HepG2 (cell line): ENCODE data around the gene TXNDC2.

Experiments
- AGO1 ChIP-seq: fragments of 200-400 bp; formaldehyde crosslinking; IDR thresholded peaks from 2 replicates; pipeline ENCODE4 v1.6.1; 2017; ENCODE audit warnings: mild to moderate bottlenecking, low read depth, low read length, moderate library complexity; ENCODE audit not compliant: poor library complexity, severe bottlenecking
- CCAR2 ChIP-seq: fragments of 200-400 bp; formaldehyde crosslinking; optimal IDR thresholded peaks from 2 replicates; pipeline ENCODE3; 2018; ENCODE audit warnings: low read depth, mild to moderate bottlenecking, low read length, moderate library complexity
- CREB1 ChIP-seq, 2 experiments: fragments of 450-650 bp in 1 of 2; IDR thresholded peaks; 2 replicates each; pipeline ENCODE4 v1.6.1; 2016 to 2017; ENCODE audit warnings: control low read depth in 1 of 2, mild to moderate bottlenecking in 1 of 2, missing compliant biosample characterization in 1 of 2, missing genetic modification characterization in 1 of 2
- CTCF ChIP-seq: sonication (generic); formaldehyde crosslinking; IDR thresholded peaks from 2 replicates; pipeline ENCODE4 v1.5.0; 2020; ENCODE audit warnings: mild to moderate bottlenecking, missing genetic modification reagents, moderate library complexity
- PITX1 ChIP-seq: sonication (generic); formaldehyde crosslinking; IDR thresholded peaks from 2 replicates; pipeline ENCODE4 v1.5.1; 2020; ENCODE audit warnings: mild to moderate bottlenecking, missing genetic modification reagents
- RAD51 ChIP-seq: fragments of 450-650 bp; IDR thresholded peaks from 2 replicates; pipeline ENCODE4 v1.6.1; 2016; ENCODE audit warnings: borderline replicate concordance
- SP1 ChIP-seq, 2 experiments: fragments of 450-650 bp in 1 of 2; sonication (generic) in 1 of 2; formaldehyde crosslinking in 1 of 2; IDR thresholded peaks; 2 replicates each; pipeline versions ENCODE4 v1.4.0 to v1.6.1; 2016 to 2020; ENCODE audit warnings: missing genetic modification reagents in 1 of 2
- ZNF292 ChIP-seq: sonication (generic); formaldehyde crosslinking; IDR thresholded peaks from 2 replicates; pipeline ENCODE4 v1.8.1; 2022; ENCODE audit warnings: mild to moderate bottlenecking, low read depth, missing genetic modification reagents, borderline replicate concordance
- ZNF629 ChIP-seq: sonication (generic); formaldehyde crosslinking; conservative IDR thresholded peaks from 2 replicates; pipeline ENCODE4 v1.5.0; 2020; ENCODE audit warnings: missing genetic modification reagents
- ZZZ3 ChIP-seq: sonication (generic); formaldehyde crosslinking; IDR thresholded peaks from 2 replicates; pipeline ENCODE4 v1.4.0; 2020; ENCODE audit warnings: missing genetic modification reagents, mild to moderate bottlenecking, borderline replicate concordance
- TF ChIP-seq, protein P1 (sequence below): sonication (generic); formaldehyde crosslinking; IDR thresholded peaks from 2 replicates; pipeline ENCODE4 v1.5.1; 2020; ENCODE audit warnings: mild to moderate bottlenecking, missing genetic modification reagents, borderline replicate concordance
- TF ChIP-seq, protein P2 (sequence below): IDR thresholded peaks from 2 replicates; pipeline ENCODE4 v1.6.1; 2012; ENCODE audit warnings: inconsistent platforms
- TF ChIP-seq, protein P3 (sequence below): sonication (generic); formaldehyde crosslinking; IDR thresholded peaks from 2 replicates; pipeline ENCODE4 v1.4.0; 2020; ENCODE audit warnings: missing genetic modification reagents

- TF ChIP-seq, protein P1, sequence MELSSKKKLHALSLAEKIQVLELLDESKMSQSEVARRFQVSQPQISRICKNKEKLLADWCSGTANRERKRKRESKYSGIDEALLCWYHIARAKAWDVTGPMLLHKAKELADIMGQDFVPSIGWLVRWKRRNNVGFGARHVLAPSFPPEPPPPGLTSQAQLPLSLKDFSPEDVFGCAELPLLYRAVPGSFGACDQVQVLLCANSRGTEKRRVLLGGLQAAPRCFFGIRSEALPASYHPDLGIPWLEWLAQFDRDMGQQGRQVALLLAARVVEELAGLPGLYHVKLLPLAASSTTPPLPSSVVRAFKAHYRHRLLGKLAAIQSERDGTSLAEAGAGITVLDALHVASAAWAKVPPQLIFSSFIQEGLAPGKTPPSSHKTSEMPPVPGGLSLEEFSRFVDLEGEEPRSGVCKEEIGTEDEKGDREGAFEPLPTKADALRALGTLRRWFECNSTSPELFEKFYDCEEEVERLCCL (CRISPR knock-in tag): no peak
- TF ChIP-seq ZNF629 (no peak), CCAR2 (no peak), ZNF292 (CRISPR knock-in tag) (no peak), PITX1 (no peak), RAD51 (no peak), AGO1 (no peak), SP1 (IDR thresholded peaks at IDR 0.05) (no peak), SP1 (CRISPR knock-in tag; IDR thresholded peaks at IDR 0.05) (no peak), CTCF (CRISPR knock-in tag) (no peak), CREB1 (IDR thresholded peaks at IDR 0.05) (no peak), CREB1 (CRISPR knock-in tag; IDR thresholded peaks at IDR 0.05) (no peak), ZZZ3 (CRISPR knock-in tag) (no peak)
- TF ChIP-seq, protein P2, sequence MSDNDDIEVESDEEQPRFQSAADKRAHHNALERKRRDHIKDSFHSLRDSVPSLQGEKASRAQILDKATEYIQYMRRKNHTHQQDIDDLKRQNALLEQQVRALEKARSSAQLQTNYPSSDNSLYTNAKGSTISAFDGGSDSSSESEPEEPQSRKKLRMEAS: no peak
- TF ChIP-seq, protein P3, sequence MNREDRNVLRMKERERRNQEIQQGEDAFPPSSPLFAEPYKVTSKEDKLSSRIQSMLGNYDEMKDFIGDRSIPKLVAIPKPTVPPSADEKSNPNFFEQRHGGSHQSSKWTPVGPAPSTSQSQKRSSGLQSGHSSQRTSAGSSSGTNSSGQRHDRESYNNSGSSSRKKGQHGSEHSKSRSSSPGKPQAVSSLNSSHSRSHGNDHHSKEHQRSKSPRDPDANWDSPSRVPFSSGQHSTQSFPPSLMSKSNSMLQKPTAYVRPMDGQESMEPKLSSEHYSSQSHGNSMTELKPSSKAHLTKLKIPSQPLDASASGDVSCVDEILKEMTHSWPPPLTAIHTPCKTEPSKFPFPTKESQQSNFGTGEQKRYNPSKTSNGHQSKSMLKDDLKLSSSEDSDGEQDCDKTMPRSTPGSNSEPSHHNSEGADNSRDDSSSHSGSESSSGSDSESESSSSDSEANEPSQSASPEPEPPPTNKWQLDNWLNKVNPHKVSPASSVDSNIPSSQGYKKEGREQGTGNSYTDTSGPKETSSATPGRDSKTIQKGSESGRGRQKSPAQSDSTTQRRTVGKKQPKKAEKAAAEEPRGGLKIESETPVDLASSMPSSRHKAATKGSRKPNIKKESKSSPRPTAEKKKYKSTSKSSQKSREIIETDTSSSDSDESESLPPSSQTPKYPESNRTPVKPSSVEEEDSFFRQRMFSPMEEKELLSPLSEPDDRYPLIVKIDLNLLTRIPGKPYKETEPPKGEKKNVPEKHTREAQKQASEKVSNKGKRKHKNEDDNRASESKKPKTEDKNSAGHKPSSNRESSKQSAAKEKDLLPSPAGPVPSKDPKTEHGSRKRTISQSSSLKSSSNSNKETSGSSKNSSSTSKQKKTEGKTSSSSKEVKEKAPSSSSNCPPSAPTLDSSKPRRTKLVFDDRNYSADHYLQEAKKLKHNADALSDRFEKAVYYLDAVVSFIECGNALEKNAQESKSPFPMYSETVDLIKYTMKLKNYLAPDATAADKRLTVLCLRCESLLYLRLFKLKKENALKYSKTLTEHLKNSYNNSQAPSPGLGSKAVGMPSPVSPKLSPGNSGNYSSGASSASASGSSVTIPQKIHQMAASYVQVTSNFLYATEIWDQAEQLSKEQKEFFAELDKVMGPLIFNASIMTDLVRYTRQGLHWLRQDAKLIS (CRISPR knock-in tag): no peak
These were observed 15.6 kb downstream of the TXNDC2 start for GRCh38 chr18:9901377-9901776.
